HG03159 (cell line): ENCODE measurements around the gene CELA3B.
"Not testable (repeated sequence)": the region's sequence is repeated elsewhere in the genome, so short reads cannot be mapped to it uniquely, and the experiment has no call there.

Source experiments
- ATAC-seq: cut with Tn5 transposase; IDR thresholded peaks from one replicate; pipeline ENCODE4 v1.9.1; 2021; ENCODE audit warnings: mild to moderate bottlenecking, moderate library complexity; ENCODE audit not compliant: unreplicated experiment

Gene CELA3B

DNA sequence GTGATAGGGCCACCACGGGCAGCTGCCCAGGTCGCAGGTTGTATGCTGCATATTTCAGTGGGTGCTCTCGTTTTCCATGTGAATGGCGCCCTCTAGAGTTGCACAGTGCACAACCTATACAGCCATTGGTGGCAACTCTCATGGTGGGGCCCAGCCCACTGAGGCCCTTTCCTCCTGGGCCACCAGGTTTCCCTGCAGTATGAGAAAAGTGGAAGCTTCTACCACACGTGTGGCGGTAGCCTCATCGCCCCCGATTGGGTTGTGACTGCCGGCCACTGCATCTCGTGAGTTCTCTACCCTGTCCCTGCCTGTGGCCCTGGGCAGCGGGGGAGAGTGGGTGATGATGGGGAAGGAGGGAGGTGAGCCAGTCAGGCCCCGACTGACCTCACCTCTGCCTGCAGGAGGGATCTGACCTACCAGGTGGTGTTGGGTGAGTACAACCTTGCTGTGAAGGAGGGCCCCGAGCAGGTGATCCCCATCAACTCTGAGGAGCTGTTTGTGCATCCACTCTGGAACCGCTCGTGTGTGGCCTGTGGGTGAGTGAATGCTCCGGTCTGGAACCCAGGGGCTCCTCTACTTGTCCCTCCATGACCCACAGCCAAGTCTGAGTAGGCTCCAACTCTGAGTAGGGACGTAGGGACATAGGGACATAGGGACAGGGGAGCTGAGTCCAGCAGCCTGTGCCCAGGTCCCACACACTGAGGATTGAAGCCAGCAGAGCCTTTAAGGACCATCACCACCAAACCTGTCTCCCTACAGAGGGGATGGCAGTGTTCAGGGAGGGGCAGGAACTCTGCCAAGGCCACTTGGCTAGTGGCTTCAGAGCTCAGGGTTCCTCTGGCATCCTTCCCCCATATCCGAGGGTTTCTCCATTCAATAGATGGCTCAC is 28.7 kb downstream of the CELA3B start:
- not testable (repeated sequence) for ATAC-seq

DNA sequence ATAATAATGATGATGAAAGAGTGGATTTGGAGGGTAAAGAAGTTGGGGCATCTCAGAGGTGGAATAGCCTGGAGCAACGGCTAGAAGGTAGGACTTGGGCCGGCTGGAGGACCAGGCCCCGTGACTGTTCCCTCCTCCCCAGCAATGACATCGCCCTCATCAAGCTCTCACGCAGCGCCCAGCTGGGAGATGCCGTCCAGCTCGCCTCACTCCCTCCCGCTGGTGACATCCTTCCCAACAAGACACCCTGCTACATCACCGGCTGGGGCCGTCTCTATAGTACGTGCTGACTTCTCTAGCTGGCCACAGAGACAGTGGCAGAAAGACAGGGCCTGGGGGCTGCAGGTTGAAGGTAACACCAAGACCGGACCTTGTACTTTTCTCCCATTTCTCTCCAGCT is 29.9 kb downstream of the CELA3B start:
- not testable (repeated sequence) for ATAC-seq

DNA sequence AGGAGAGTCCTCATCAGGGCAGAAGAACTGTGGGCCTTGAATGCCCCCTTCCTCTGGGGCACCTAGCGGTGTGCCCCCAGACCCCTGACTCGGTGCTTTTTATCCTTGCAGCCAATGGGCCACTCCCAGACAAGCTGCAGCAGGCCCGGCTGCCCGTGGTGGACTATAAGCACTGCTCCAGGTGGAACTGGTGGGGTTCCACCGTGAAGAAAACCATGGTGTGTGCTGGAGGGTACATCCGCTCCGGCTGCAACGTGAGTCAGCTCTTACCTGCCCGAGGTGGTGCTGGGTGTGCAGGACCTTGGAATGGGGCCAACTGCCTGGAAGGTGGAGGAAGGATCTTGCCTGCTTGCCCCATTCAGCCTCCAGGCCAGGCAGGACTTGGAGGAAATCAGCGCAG is 30.4 kb downstream of the CELA3B start:
- not testable (repeated sequence) for ATAC-seq

DNA sequence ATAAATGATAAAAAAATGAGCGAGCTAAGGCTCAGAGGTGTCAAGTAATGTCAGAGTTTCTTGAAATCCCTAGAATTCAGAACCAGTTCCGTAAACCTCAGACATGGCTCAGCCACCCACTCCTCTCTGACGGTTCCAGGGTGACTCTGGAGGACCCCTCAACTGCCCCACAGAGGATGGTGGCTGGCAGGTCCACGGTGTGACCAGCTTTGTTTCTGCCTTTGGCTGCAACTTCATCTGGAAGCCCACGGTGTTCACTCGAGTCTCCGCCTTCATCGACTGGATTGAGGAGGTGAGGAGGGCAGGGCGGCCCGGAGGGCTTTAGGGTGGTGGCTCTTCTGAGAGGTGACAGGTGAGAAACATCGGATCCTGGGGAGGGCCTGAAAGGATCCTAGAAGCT is 32.7 kb downstream of the CELA3B start:
- not testable (repeated sequence) for ATAC-seq

GRCh38 chr1:22012752-22013151 is 35.9 kb downstream of the CELA3B start:
- not testable (repeated sequence) for ATAC-seq

DNA sequence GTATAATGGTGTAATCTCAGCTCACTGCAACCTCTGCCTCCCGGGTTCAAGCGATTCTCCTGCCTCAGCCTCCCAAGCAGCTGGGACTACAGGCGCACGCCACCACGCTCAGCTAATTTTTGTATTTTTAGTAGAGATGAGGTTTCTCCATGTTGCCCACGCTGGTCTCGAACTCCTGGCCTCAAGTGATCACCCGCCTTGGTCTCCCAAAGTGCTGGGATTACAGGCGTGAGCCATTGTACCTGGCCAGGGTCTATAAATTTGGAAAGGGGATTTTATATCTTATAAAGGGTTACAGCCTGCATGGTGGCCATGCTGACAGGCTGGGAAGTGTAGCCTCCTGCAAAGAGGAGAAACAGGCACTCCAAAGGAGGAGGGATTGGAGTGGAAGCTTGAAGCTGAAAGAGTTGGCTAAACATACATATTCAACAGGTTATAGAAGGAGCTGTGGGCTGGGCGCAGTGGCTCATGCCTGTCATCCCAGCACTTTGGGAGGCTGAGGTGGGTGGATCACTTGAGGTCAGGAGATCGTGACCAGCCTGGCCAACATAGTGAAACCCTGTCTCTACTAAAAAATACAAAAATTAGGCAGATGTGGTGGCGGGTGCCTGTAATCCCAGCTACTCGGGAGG is 37.9 kb downstream of the CELA3B start:
- ATAC-seq: not testable (repeated sequence)

DNA sequence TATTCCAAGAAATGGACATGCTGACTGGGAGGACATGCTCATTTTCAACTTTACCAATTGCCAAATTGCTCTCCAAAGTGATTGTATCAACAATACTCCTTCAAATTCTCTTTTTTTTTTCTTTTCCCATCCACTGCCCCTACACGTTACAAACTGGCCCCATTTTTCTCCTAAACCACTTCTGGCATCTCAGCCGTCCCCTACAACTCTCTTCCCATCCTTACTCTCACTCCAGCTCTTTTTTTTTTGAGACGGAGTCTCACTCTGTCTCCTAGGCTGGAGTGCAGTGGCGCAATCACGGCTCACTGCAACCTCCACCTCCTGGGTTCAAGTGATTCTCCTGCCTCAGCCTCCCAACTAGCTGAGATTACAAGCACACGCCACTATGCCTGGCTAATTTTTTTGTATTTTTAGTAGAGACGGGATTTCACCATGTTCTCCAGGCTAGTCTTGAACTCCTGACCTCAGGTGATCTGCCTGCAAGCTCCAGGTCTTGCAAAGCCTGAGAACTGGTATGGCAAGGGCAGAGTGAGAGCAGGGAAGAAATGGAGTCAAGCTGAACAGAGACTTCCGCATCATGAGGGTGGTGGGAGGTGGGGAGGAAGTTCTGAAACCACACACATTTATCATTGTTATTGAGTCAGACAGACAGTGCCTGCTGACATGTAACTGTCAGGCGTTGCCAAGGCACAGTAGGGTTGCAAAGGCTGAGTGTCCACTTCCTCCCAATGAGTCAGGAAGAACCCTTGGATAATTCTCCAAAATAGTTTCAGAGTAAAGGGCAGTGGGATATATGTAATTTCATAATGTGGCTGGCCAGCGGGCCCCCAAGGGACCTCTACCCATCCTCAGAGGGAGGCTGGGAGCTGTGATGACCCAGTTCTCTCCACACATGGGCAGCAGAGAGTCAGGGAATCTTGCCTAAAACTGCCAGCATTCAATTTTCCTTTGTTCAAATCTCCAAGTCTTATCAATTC is 42.0 kb downstream of the CELA3B start:
- no peak for ATAC-seq

DNA sequence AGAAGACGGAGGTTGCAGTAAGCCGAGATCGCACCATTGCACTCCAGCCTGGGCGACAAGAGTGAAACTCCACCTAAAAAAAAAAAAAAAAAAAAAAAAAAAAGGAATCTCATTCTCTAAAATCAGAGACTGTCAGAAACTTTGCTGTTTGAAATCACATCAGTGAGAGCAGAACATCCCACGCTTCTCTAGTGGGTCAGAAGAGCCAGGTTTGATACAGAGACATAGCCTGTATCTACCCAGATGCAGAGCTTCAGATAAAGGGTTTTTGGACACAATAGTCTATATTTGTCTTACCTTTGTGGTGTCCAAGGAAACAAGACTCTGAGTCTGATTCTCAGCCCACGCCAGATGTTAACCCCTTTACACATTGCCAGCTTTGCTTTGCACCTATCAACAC is 44.2 kb downstream of the CELA3B start:
- ATAC-seq: no peak

GRCh38 chr1:22024485-22025367 is 47.9 kb downstream of the CELA3B start:
- peak; percentile 46 for ATAC-seq

DNA sequence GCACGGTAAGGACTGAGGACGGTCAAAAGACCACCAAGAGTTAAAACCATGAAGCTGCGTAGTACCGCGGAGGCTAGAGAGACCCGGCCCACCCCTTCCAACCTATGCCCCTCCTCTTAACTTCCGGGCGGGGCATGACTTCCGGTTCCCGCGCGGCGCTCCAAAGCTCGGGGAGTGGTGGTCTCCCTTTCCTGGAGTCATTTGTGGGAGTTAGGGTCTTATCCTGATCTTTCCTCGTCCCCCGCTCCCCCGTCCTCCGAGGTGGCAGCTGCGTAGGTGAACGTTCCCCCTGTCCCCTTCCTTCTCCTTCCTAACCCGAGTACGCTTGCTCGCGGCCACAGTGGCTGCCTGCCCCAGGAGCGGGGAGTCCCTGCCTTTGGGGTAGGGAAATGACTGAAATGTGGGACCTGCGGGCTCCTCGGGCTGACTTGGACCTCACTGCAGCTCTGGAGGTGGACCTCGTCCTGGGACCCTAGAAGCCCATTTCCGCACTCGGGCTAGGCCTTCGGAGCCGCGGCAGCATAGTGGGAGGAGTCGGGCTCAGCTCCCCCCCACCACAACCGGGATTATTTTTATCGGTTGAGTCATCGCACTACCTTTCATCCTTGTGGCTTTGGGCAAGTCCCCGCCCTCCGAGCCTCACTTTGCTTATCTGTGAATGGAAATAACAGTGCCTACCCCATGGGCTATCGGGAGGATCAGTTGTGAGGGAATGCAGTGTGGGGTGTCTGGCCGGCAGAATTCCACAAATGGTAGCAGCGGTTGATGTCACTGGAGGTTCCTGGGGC is 48.7 kb downstream of the CELA3B start:
- ATAC-seq: peak; percentile 63

GRCh38 chr1:22026924-22027289 is 50.1 kb downstream of the CELA3B start:
- ATAC-seq: no peak

- no peak for ATAC-seq
Measured at GRCh38 chr1:22030057-22030456, 53.2 kb downstream of the CELA3B start.

- ATAC-seq: no peak
Measured at GRCh38 chr1:22030473-22030872, 53.7 kb downstream of the CELA3B start.

GRCh38 chr1:22031214-22031962 is 54.6 kb downstream of the CELA3B start:
- no peak for ATAC-seq

DNA sequence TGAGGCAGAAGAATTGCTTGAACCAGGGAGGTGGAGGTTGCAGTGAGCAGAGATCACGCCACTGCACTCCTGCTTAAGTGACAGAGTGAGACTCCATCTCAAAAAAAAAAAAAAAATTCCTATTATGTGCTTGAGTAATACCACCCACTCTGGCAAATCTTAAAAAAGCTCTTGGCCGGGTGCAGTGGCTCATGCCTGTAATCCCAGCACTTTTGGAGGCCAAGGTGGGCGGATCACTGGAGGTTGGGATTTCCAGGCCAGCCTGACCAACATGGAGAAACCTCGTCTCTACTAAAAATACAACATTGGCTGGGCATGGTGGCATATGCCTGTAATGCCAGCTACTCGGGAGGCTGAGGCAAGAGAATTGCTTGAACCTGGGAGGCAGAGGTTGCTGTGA is 58.0 kb downstream of the CELA3B start:
- not testable (repeated sequence) for ATAC-seq

GRCh38 chr1:22037520-22037919 is 60.7 kb downstream of the CELA3B start:
- ATAC-seq: no peak

- no peak for ATAC-seq
Measured at GRCh38 chr1:22038036-22038435, 61.2 kb downstream of the CELA3B start.
